ENCODE results near the gene CIPC.

Gene CIPC

DNA sequence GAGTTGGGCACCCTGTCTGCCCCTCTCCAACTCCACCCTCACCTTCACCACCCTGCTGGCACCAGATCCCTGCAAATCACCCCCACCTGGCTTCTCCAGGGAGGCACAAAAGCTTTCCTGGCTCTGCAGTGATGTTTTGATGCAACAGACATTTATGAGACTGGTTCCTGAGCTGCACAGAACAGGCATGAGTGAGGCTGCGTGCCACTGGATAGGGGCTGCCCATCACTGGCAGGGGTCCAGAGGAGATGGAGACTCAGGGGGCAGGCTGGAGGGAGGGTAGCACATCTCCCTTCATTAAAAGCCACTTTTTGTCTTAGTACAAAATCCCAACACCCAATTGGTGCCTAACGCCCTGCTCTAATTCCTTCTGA lies 60.8 kb downstream of the CIPC start:
- Histone ChIP-seq H3K9me2 (replicated peaks; ENCODE audit: insufficient read depth, low read length) (no peaks in the 10 kb centered on the region), H3K36me3 (ENCODE audit: low read length) (no peaks in the 10 kb centered on the region), H2AFZ (ENCODE audit: low read depth, low read length, severe bottlenecking) (no peak overlapping the region), H3K9me3 (ENCODE audit: insufficient read depth, low read length) (no peaks in the 10 kb centered on the region), H3K4me2 (ENCODE audit: low read depth, low read length, poor library complexity, severe bottlenecking) (no peak overlapping the region), H3K4me3 (ENCODE audit: insufficient read depth, low read length, poor library complexity, severe bottlenecking) (no peak overlapping the region), H4K20me1 (ENCODE audit: low read depth, low read length) (no peaks in the 10 kb centered on the region), H3K79me2 (ENCODE audit: insufficient read depth, low read length) (no peaks in the 10 kb centered on the region), H3K27me3 (ENCODE audit: low read length) (no peaks in the 10 kb centered on the region; the same call in 1 of the 2 replicates), H3F3A (ENCODE audit: insufficient read depth) (no peaks in the 10 kb centered on the region), H3K9ac (ENCODE audit: low read length) (no peak overlapping the region), H3K27ac (ENCODE audit: low read depth, low read length) (no peak overlapping the region)
- TF ChIP-seq, protein P1, sequence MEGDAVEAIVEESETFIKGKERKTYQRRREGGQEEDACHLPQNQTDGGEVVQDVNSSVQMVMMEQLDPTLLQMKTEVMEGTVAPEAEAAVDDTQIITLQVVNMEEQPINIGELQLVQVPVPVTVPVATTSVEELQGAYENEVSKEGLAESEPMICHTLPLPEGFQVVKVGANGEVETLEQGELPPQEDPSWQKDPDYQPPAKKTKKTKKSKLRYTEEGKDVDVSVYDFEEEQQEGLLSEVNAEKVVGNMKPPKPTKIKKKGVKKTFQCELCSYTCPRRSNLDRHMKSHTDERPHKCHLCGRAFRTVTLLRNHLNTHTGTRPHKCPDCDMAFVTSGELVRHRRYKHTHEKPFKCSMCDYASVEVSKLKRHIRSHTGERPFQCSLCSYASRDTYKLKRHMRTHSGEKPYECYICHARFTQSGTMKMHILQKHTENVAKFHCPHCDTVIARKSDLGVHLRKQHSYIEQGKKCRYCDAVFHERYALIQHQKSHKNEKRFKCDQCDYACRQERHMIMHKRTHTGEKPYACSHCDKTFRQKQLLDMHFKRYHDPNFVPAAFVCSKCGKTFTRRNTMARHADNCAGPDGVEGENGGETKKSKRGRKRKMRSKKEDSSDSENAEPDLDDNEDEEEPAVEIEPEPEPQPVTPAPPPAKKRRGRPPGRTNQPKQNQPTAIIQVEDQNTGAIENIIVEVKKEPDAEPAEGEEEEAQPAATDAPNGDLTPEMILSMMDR (IDR thresholded peaks at IDR 0.05; ENCODE audit: insufficient read depth, low read length, poor library complexity, severe bottlenecking), result no peak
- no peak for TF ChIP-seq EZH2phosphoT487 (conservative IDR thresholded peaks at IDR 0.05; ENCODE audit: low read length)

DNA sequence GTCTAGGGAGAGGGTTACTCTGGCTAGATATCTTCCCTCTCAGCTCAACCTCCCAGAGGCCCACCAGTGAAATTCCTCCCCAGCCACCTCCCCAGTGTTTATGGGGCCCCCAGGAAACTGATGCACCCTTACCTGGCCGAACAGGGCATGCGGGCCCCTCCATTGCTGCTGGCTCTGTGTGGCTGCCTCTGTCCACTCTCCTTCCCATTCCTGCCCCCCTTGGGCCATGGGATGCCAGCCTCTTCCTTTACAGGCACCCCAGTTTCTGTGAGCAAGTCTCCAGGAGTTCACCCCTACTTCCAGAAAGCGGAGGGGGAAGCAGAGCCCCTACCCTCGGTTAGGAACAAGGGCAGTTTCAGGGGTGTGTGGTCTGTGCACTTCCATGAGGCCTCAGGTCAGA lies 63.0 kb downstream of the CIPC start:
- Histone ChIP-seq H3K9me3 (ENCODE audit: insufficient read depth, low read length) (no peaks in the 10 kb centered on the region), H3K27ac (ENCODE audit: low read depth, low read length) (no peak overlapping the region), H3K36me3 (ENCODE audit: low read length) (no peaks in the 10 kb centered on the region), H3K9me2 (replicated peaks; ENCODE audit: insufficient read depth, low read length) (no peaks in the 10 kb centered on the region), H2AFZ (ENCODE audit: low read depth, low read length, severe bottlenecking) (no peak overlapping the region), H4K20me1 (ENCODE audit: low read depth, low read length) (no peaks in the 10 kb centered on the region), H3K4me2 (ENCODE audit: low read depth, low read length, poor library complexity, severe bottlenecking) (no peak overlapping the region), H3F3A (ENCODE audit: insufficient read depth) (no peaks in the 10 kb centered on the region), H3K9ac (ENCODE audit: low read length) (no peak overlapping the region), H3K4me3 (ENCODE audit: insufficient read depth, low read length, poor library complexity, severe bottlenecking) (no peak overlapping the region), H3K79me2 (ENCODE audit: insufficient read depth, low read length) (no peaks in the 10 kb centered on the region), H3K27me3 (ENCODE audit: low read length) (no peaks in the 10 kb centered on the region; the same call in 1 of the 2 replicates)
- TF ChIP-seq EZH2phosphoT487 (conservative IDR thresholded peaks at IDR 0.05; ENCODE audit: low read length), result no peak
- TF ChIP-seq, protein P1 (IDR thresholded peaks at IDR 0.05; ENCODE audit: insufficient read depth, low read length, poor library complexity, severe bottlenecking), result no peak

Measured in SU-DHL-6 (cell line).